Measurements from ENCODE around the gene ZBTB16. TPM values are rescaled to one million over a fixed set of nuclear protein-coding genes. Genes with fewer than 3 reads are reported as not detected.

The ZBTB16 gene
- total and polyA plus RNA-seq, 2 donors (not counting 3 experiments of a cell fraction or from before 2014, with no cell fraction given): 9.8 to 20.3 TPM

DNA sequence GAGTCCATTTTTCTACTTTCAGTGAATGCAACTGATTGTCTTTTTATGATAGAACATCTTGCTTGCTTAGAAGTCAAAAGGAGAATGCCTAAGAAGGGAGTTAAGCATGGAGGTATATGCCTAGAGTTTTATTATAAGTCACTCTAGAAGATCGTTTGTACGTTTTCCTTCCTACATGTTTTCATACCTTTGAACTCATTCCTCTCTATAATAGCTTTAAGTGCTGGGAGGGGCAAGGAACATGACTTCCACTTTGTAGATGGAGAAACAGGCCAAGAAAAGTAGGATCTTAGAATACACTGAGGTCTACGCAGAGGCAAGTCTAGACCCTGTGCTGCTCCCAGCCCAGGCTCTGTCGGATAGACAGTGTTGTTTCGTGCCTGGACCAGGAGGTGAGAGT lies 114.3 kb downstream of the ZBTB16 start:
- no peaks in the 10 kb centered on the region for H4K20me1 ChIP-seq (replicated peaks; ENCODE audit: control insufficient read depth, extremely low read depth, insufficient read depth, low read length)
- CTCF ChIA-PET: interaction anchor here (2.0 kb wide), 1 partner anchor 11 kb away, joined by 5 read pairs; no protein-coding TSS in a partner anchor
- no TSS peak for BruUV-seq (replicated peaks)
- H3K36me3 ChIP-seq (ENCODE audit: control insufficient read depth in 2 of 2, extremely low read depth in 1 of 2, insufficient read depth in 2 of 2, low read length in 2 of 2): no peaks in the 10 kb centered on the region
- H3K9me1 ChIP-seq (replicated peaks; ENCODE audit: control insufficient read depth, extremely low read depth, insufficient read depth, low read length): no peaks in the 10 kb centered on the region
- no peak for FAIRE-seq
- no peak for TF ChIP-seq JUN (IDR thresholded peaks at IDR 0.05; ENCODE audit: borderline replicate concordance, insufficient read depth, insufficient read length, low read depth)
- intact Hi-C loops (cut with micrococcal nuclease) (no loop called here), dilution Hi-C loops (cut with MboI; ENCODE audit: extremely low pct_ligation_motif_present, low sequenced_read_pairs) (no loop called here)
- no peaks in the 10 kb centered on the region for H3K79me2 ChIP-seq (ENCODE audit: control insufficient read depth, insufficient read depth, low read length)
- DNase-seq (ENCODE audit: low read depth, low spot score): no peak
- no peak overlapping the region for H3K4me2 ChIP-seq (ENCODE audit: insufficient read depth, low read length)
- H3K4me1 ChIP-seq (ENCODE audit: control insufficient read depth, extremely low read depth, insufficient read depth, low read length): peaks cover 33% of the 10 kb centered on the region
- no peaks in the 10 kb centered on the region for H3K9me3 ChIP-seq (replicated peaks; ENCODE audit: control insufficient read depth, insufficient read depth, low read length)
- POLR2A ChIA-PET: no interaction called here
- H3K27me3 ChIP-seq (ENCODE audit: control insufficient read depth in 2 of 2, insufficient read depth in 2 of 2, low read length in 2 of 2): no peaks in the 10 kb centered on the region
- no peak overlapping the region for H3K9ac ChIP-seq (replicated peaks; ENCODE audit: extremely low read depth, insufficient read depth, low read length)
- no peak overlapping the region for H3K4me3 ChIP-seq (replicated peaks in 1 of 3; ENCODE audit: insufficient read depth in 1 of 3, low read depth in 1 of 3, low read length in 3 of 3)
- no peak overlapping the region for H2AFZ ChIP-seq (ENCODE audit: low read depth, low read length)
- no peak overlapping the region for H3K27ac ChIP-seq (ENCODE audit: insufficient read depth, low read depth, low read length)

DNA sequence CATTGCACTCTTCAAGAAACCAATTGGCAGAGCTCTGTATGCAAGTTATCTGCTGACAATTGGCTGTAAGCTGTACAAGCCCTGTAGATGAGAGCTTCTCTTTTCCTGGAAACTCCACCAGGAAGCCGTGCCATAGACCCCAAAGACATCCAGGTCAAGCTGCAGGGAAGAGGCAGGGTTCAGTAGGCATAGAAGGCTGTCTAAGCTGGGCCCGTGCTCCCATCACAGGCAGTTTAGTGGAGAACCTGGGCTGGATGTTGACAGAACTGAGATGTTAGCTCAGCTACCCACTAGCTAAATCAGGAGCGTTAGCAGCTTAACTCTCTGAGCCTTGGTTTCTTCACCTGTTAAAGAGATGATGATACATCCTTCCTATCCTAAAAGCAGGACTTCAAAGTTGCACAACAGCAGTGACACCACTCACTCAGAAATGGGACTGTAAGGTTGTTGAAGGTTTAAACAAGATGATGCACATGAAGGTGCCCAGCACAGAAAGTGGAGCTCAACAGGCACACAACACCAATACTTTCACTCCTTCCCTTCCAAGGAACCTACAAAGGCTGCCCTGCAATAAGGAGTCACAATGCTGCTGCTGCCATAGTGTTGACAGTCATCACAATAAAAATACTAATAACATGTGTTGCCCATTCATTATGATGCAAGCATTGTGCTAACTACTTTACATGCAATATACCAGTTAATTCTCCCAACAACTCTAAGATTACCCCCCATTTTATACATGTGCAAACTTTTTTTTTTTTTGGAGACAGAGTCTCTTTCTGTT lies 115.4 kb downstream of the ZBTB16 start:
- H3K36me3 ChIP-seq (ENCODE audit: control insufficient read depth in 2 of 2, extremely low read depth in 1 of 2, insufficient read depth in 2 of 2, low read length in 2 of 2): no peaks in the 10 kb centered on the region
- H4K20me1 ChIP-seq (replicated peaks; ENCODE audit: control insufficient read depth, extremely low read depth, insufficient read depth, low read length): no peaks in the 10 kb centered on the region
- dilution Hi-C loops (cut with MboI; ENCODE audit: extremely low pct_ligation_motif_present, low sequenced_read_pairs): no loop called here
- no TSS peak for BruUV-seq (replicated peaks)
- no peak overlapping the region for H3K4me3 ChIP-seq (replicated peaks in 1 of 3; ENCODE audit: insufficient read depth in 1 of 3, low read depth in 1 of 3, low read length in 3 of 3)
- H2AFZ ChIP-seq (ENCODE audit: low read depth, low read length): no peak overlapping the region
- no peaks in the 10 kb centered on the region for H3K9me3 ChIP-seq (replicated peaks; ENCODE audit: control insufficient read depth, insufficient read depth, low read length)
- POLR2A ChIA-PET: no interaction called here
- CTCF ChIA-PET: interaction anchor here (1.5 to 2.0 kb wide), 3 partner anchors 12 to 86 kb away, joined by 4 to 5 read pairs (median 5); no protein-coding TSS in a partner anchor
- H3K79me2 ChIP-seq (ENCODE audit: control insufficient read depth, insufficient read depth, low read length): no peaks in the 10 kb centered on the region
- DNase-seq (ENCODE audit: low read depth, low spot score) (no peak), FAIRE-seq (no peak)
- no peaks in the 10 kb centered on the region for H3K27me3 ChIP-seq (ENCODE audit: control insufficient read depth in 2 of 2, insufficient read depth in 2 of 2, low read length in 2 of 2)
- no peak overlapping the region for H3K9ac ChIP-seq (replicated peaks; ENCODE audit: extremely low read depth, insufficient read depth, low read length)
- H3K9me1 ChIP-seq (replicated peaks; ENCODE audit: control insufficient read depth, extremely low read depth, insufficient read depth, low read length): no peaks in the 10 kb centered on the region
- no peak overlapping the region for H3K4me2 ChIP-seq (ENCODE audit: insufficient read depth, low read length)
- H3K27ac ChIP-seq (ENCODE audit: insufficient read depth, low read depth, low read length): no peak overlapping the region
- TF ChIP-seq GATA2 (IDR thresholded peaks at IDR 0.05; ENCODE audit: insufficient read depth, insufficient read length, low read depth, low read length) (no peak), JUN (IDR thresholded peaks at IDR 0.05; ENCODE audit: borderline replicate concordance, insufficient read depth, insufficient read length, low read depth) (no peak), MYC (IDR thresholded peaks at IDR 0.05; ENCODE audit: low read depth, low read length) (no peak), MAX (IDR thresholded peaks at IDR 0.05; ENCODE audit: insufficient read depth, insufficient read length) (no peak), POLR2A (IDR thresholded peaks at IDR 0.05; ENCODE audit: low read depth, low read length) (no peak), FOS (IDR thresholded peaks at IDR 0.05; ENCODE audit: borderline replicate concordance, insufficient read depth, low read length) (no peak), EZH2 (IDR thresholded peaks at IDR 0.05; ENCODE audit: borderline replicate concordance, low read depth, low read length, severe bottlenecking) (no peak), POLR2AphosphoS5 (IDR thresholded peaks at IDR 0.05; ENCODE audit: insufficient read depth, low read depth, low read length) (no peak)
- TF ChIP-seq, protein P1, sequence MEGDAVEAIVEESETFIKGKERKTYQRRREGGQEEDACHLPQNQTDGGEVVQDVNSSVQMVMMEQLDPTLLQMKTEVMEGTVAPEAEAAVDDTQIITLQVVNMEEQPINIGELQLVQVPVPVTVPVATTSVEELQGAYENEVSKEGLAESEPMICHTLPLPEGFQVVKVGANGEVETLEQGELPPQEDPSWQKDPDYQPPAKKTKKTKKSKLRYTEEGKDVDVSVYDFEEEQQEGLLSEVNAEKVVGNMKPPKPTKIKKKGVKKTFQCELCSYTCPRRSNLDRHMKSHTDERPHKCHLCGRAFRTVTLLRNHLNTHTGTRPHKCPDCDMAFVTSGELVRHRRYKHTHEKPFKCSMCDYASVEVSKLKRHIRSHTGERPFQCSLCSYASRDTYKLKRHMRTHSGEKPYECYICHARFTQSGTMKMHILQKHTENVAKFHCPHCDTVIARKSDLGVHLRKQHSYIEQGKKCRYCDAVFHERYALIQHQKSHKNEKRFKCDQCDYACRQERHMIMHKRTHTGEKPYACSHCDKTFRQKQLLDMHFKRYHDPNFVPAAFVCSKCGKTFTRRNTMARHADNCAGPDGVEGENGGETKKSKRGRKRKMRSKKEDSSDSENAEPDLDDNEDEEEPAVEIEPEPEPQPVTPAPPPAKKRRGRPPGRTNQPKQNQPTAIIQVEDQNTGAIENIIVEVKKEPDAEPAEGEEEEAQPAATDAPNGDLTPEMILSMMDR (IDR thresholded peaks at IDR 0.05; ENCODE audit: extremely low read depth in 1 of 2, insufficient read depth in 1 of 2, low read depth in 1 of 2, low read length in 2 of 2): no peak
- peaks cover 42% of the 10 kb centered on the region for H3K4me1 ChIP-seq (ENCODE audit: control insufficient read depth, extremely low read depth, insufficient read depth, low read length)
- intact Hi-C loops (cut with micrococcal nuclease): no loop called here

Data from endothelial cell of umbilical vein (primary cell).